DOHH2 (cell line): Measurements from ENCODE around the gene TAF1D.

Experiments
- CTCF ChIP-seq: fragments of 200-600 bp; sonication (generic); IDR thresholded peaks from one replicate; pipeline ENCODE4 v1.5.1; 2014; ENCODE audit warnings: antibody characterized with exemption, mild to moderate bottlenecking, low read depth, low read length; ENCODE audit not compliant: poor library complexity, severe bottlenecking
- EZH2phosphoT487 ChIP-seq: fragments of 200-600 bp; sonication (generic); IDR thresholded peaks from 2 replicates; pipeline ENCODE4 v1.6.1; 2017; ENCODE audit warnings: borderline replicate concordance, mild to moderate bottlenecking, antibody characterized with exemption, low read length, moderate library complexity, mixed read lengths

DNA sequence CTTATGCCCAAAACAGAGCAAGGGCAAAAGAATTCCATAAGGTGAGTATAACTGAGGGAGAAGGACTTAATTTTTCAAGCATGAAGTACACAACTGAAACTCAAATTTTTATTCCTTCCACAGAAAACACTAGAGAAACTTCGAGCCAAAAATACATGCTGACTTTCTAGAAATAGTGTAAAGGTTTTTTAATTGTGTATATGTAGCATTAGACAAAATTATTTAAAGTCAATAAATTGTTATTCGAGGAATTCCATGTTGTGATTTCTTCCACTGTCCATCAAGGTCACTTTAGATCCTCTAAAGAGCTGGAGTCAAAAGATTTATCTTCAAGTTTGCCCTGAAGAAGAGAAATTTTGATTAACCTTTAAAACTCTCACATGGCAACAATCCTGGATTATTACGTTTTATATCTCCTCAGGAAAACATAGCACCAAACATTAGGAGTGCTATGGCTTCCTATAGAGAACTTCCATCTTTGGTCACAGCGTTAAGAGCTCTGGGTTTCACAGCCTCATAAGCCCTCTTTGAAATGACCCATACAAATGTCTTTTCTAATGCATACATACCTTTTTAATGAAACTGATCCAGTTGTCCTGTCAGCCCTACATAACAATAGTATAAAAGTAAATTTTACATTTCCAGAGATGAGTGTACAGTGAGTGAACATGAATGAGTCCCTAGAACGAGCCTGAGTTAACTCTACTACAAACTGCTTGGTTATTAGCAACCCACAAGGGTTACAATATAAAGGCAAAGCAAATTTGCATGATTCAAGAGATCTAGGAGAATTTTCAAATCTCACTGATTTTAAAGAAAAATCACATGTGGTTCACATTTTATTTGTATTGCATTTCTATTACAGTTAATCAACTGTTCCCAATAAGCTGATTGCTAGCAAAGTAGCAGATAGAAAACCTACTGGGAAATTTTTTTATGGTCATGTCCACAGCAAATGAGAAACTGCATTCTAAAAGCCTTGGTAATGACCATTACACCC lies 10.9 kb downstream of the TAF1D start:
- TF ChIP-seq CTCF (no peak), EZH2phosphoT487 (no peak)
